ENCODE measurements around the gene GPR45. TPM values are rescaled to one million over a fixed set of nuclear protein-coding genes. Genes with fewer than 3 reads are reported as not detected.
"Not testable (repeated sequence)": the region's sequence is repeated elsewhere in the genome, so short reads cannot be mapped to it uniquely, and the experiment has no call there.

GPR45 gene, protein sequence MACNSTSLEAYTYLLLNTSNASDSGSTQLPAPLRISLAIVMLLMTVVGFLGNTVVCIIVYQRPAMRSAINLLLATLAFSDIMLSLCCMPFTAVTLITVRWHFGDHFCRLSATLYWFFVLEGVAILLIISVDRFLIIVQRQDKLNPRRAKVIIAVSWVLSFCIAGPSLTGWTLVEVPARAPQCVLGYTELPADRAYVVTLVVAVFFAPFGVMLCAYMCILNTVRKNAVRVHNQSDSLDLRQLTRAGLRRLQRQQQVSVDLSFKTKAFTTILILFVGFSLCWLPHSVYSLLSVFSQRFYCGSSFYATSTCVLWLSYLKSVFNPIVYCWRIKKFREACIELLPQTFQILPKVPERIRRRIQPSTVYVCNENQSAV
- not detected for polyA plus RNA-seq (ENCODE audit: insufficient read length)

DNA sequence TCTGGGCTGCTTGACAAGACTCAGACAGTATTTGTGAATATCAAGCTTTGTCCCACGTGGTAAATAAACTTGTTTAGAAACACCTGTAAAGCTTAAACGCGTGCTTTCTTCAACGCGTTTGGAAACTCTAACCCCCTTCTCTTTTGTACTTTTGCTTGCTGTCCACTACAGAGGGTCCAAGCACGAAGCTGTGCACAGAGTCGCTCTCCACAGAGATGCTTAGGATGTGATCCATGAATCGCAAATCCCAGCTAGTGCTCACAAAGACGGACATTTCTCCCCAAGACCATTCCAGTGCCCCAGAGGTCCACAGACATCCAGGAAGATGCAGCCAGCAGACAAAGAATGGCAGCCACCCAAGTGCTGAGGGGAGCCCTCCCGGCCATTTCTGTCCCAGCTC lies at the start of gene GPR45:
GPR45 (plus strand) TSS at position 301 of the 400 bp plus-strand sequence. CDS start 116 bp downstream, outside the sequence.
- DNase-seq: no peak

DNA sequence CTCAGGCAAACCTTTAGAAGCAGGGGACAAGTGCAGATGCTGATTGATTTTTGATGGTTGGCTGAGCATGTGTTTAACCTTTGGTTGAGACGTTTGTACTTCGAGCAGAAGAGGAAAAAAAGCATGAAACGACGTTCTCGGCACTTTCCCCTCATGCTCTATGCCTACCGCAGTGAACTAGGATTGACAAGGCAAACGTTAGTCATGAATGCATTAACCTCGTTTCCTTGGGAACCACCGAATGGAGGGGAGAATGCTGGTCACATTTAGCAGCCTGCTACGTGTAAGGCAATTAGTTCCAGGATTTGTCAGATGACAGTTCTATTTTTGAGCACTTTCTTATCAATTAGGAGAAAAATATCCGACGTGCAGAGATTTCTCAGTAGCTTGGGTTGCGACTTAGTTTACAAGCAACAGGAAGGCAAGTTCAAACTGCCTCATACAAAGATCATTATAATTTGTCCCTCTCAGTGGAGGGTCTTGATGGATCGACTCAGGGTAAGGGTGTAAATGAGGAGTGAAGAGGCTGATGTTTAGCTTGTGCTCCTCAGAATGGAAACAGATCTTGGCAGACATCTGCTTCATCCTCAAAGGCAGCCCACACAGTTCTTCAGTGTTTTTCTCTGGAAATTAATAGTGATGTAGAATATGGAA lies 47.4 kb upstream of the GPR45 start:
- DNase-seq: no peak

DNA sequence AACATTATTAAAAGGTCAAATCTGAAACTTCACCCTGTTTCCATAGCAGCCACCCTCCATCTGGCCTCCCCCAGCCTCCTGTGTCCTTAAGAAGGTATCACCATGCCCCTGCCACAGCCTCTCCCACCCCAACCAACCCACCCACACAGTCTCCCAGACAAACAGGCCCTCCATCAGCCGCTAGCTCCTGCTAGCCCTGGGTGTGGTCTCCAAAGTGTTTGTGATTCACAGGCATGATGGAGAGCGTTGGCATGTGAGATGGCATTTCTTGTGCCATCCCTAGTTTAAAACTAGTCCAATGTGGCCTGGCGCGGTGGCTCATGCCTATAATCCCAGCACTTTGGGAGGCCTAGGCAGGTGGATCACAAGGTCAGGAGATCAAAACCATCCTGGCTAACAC lies 44.9 kb upstream of the GPR45 start:
- no peak for DNase-seq

DNA sequence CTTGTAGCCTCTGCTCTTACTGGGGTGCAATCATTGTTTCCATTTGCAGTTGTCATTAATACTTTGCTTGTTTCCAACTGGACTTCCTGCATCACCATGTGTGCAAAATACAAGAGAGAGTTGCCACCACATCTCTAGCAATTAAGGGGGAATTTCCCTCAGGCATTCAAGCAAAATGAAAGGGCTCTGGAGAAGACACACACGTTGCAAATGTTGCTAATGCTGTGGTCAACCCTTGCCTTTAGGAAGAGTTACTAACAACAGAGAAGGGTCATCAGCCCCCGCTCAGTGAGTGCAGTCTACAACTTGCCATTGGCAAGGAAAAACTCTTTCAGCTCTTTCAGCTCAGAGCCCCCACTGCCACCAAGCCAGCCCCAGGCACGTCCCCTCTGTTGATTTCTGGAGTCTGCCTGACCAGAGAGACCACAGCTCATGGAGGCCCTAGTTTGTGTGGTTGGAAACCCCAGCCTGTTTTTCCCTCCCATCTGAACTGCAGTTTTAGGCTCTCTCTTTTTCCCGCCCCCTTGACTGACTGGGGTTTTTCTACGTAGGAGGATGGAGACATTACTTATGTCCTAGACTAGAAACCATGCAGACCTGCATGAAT lies 25.9 kb upstream of the GPR45 start:
- DNase-seq: no peak

DNA sequence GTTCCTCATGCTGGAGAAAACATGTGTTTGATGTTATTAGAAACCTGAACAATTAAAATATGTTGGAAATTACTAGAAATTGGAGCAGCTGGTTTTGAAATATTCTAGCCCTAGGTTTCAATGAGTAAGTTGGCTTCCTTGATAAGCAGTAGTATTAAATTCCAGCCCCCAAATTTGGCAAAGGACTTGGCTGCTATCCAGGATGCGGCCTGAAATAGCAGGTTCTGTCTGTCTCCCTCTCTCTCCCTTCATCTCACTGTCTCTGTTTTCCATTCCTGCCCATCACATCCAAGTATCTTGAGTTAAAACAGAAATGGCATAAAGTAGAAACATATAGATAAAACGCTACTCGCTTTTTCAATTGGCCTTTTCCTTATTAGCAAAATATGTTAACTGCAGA lies 20.9 kb upstream of the GPR45 start:
- DNase-seq: no peak

DNA sequence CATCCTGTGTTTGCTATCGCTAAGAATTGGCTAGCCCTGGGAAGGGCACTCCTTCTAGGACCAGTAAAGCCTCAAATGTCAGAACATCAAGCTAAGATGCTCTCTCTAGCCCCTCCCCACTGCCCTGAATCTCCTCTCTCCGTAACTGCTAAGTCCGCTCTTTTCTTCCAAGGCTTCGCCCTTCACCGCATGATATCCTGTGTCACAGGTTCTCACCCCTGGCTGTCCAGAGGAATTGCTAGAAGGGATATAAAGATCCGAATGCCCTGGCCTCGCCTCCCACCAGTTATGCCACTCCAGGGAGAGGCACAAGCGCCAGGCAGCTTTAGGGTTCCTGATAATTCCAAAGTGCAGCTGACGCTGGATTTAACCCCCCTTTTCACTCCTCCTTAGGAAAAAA lies 17.1 kb upstream of the GPR45 start:
- no peak for DNase-seq

DNA sequence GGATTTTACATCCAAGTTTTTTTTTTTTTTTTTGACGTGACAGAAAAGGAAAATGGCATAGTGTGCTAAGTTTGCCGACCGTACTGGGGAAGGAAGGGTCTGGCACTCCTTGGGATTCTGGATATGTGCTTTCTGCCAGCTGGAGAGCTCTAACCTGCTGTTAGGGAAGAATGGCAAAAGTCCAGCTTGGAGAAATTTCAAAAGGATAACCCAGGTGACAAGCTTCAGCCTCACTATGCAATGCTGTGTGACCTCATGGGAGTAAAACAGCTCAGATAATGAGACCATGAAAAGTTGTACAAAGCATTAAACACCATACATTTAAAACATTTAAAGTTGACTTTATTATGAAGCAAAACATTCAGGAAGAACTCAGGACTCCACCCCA lies 10.3 kb upstream of the GPR45 start:
- DNase-seq: no peak

DNA sequence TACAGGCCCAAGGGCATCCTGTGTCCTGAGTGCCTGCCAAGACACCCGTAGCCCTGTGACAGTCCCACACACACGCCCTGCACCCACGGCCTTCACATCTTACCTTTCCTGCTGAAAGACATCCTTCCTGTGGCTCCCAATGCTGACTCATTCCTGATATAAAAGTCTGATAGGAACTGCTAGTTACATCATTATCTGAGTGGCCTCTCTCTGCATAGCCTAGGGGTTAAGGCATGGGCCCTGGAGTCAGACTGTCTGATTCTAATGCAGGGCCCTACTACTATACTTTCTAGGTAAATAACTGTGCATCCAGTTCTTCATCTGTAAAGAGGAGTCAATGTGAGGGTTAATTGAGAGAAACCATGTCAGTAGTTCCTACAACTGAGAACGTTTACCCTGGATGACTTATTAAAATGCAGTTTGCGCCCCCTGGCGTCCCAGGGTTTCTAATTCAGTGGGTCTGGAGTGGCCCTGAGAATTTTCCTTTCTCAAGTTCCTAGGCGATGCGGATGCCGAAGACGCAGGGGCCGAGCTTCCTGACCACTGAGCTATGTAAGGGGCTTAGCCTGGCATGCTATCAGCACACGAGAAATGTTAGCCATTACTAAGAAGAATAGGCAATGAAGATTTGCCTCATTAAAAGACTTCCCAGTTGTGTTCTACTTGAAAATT lies 6.0 kb upstream of the GPR45 start:
- DNase-seq: peak; percentile 66

DNA sequence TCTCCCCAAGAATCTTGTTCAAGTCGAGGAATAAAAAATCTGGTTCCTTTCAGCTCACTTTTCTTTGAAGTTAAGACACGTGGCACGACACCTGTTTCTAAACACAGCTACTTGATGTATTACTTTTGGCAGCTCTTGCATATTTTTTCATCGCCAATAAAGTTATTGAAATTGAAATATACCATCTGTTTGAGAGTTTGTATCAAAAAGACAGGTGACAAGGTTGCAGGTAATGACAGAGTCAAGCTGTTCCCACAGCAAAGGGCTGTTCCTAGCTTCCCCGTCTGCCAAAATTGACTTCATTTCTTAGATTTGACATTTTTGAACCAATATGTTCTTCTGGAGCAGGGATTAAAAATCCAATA lies 5.5 kb upstream of the GPR45 start:
- DNase-seq: no peak

DNA sequence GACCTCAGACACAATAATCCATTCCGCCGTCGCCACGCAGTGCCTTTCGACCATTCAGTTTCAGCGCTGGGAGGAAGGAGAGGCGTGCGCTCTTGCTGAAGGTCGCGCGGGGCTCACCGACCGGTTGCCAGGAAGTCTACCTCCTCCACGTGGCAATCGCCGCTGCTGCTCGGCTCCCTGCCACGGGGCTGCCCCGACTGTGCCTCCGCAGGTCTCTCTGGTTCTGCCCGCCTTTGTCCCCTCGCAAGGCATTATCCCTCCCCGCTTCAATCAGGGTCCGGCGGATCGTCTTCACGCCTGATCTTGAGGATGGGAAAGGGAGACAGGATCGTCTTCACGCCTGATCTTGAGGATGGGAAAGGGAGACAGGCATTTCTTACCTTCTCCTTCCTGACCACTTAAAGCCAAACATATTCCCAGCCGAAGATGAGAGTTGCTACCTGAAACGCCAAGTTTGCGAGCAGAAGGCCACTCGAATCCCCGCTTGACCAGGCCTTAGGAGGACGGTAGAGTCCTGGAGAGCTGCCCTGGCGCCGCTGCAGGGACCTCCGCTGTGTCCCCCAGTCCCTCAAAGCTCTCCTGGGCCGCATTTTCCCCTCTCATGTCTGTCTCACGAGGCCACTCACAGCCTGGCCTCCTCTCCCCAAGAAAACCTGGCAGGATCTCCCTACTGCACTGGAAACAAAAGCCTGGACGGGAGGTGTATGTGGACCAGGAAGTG lies 4.3 kb upstream of the GPR45 start:
- no peak for DNase-seq

DNA sequence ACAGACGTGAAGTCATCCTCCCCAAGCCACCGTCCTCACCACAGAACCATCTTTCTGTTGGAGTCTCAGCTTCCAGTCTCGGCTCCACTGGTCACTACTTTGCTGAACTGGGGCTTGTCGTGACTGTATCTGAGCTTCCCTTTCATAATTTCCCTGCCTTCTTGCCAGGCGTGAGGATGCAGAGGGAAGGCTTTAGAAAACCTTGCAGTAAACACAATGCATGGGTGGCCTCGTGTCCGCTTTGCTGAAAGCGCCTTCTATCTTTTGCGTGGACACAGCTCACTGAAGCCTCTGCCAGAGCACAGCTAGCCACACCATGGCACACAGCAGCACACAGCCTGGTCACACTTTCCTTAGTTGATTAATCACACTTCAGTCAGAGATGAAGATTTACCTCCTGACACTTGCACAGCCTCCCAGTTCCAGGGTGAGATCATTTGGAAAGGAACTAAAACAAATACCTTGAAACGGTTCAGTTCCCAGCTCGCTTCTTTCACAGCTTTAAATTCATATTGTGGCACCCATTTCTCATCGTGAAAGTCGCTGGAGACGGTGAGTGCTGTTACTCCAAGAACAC lies 2.8 kb upstream of the GPR45 start:
- no peak for DNase-seq

DNA sequence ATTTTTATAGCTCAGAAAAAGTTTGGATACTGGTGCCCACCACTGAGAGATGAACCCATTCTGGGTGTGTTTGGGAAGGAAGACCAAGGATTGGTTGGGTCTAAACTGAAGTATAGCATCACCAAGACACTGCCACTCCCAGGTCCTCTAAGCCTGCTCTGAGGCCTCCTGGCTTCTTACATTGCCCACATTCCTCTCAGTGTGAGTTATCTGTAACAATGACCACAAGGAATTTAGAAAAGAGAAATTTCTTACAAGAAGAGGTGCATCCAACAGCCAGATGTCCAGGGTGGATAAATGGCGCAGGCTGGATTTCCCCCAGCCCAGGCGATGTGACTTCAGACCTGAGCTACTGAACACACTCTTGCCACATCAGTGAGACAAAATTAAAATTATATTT lies 1.6 kb upstream of the GPR45 start:
- no peak for DNase-seq

DNA sequence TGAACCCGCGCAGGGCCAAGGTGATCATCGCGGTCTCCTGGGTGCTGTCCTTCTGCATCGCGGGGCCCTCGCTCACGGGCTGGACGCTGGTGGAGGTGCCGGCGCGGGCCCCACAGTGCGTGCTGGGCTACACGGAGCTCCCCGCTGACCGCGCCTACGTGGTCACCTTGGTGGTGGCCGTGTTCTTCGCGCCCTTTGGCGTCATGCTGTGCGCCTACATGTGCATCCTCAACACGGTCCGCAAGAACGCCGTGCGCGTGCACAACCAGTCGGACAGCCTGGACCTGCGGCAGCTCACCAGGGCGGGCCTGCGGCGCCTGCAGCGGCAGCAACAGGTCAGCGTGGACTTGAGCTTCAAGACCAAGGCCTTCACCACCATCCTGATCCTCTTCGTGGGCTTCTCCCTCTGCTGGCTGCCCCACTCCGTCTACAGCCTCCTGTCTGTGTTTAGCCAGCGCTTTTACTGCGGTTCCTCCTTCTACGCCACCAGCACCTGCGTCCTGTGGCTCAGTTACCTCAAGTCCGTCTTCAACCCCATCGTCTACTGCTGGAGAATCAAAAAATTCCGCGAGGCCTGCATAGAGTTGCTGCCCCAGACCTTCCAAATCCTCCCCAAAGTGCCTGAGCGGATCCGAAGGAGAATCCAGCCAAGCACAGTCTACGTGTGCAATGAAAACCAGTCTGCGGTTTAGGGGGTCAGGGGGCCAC lies 897 bp downstream of the GPR45 start:
- DNase-seq: no peak

DNA sequence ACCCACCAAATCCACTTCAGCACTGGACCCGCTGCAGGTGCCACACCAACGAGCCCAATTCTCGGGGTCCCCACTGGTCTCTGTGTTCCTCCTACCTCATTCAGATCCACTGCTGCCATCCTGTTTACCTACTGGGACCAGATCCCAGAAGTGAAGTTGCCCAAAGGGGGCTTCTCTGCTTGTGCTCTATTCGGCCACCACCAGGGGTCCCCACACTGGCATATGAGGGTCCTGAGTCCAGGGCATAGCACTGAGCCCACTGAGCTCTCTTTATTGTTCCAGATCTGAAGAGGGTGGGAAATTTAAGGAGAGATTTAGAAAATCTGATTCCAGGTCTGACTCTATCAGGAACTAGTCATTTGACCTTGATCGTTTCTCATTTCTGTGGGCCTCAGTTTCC lies 2.4 kb downstream of the GPR45 start:
- no peak for DNase-seq

DNA sequence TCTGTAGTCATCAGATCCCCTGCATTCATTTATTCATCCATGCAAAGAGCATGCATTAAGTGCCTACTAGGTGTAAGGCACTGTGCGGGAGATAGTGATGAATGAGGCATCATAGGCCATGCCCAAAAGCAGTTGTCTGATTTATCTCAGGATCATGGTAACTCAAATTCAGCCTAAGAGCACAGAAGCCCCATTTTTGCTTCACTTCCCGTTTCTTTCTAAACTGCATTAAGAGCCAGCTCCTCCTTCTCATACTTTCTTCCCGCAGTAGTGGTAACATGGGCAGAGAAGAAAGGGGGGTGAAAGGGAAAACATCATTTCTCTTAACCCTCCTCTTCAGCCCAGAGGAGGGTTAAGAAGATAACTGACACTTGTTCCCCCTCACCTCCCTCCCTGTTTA lies 2.9 kb downstream of the GPR45 start:
- DNase-seq: no peak

DNA sequence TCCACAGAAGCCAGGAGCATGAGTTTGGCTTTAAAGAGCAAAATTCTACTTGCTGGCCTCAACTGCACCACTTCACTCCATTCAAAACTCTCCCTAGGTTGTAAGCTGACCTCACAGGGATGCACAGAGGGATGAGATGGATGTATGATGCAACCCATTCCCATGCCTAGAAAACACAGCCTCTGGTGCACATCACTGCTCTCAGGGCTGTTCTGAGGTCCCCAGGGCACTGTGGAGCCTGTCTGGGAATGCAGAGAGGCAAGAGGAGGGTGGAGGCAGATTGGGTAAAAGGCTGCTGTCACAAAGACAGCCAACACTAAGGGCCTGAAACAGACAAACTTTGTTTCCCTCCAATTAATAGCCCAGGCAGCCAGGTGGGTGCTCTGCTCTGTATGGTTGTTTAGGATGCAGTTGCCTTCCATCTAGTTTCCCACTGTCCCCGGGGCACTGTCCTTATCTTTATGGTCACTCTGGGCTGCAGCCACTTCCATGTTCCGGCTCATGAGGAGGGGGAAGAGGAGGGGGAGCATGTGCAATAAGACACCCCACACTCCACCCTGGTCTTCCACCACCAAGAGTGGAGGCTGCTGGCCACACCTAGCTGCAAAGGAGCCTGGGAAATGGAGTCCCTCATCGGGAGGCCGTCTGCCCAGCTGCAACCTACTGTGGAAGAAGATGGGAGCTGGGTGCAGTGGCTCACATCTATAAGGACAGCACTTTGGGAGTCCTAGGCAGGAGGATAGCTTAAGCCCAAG lies 7.0 kb downstream of the GPR45 start:
- no peak for DNase-seq

DNA sequence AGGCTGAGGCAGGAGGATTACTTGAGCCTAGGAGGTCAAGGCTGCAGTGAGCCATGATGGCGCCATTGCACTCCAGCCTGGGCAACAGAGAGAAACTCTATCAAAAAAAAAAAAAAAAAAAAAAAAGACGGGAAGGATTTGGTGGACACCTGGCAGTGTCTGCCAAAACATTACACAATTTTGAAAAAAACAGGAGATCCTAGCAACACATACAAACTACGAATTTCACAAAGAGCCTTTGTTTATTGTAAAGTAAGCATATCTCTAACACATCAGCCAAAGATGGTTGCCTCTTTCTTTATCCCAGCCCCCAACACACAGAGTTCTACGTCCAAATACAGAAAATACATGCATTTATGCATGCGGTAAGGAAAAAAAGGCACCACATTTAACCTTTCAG lies 7.6 kb downstream of the GPR45 start:
- no peak for DNase-seq

DNA sequence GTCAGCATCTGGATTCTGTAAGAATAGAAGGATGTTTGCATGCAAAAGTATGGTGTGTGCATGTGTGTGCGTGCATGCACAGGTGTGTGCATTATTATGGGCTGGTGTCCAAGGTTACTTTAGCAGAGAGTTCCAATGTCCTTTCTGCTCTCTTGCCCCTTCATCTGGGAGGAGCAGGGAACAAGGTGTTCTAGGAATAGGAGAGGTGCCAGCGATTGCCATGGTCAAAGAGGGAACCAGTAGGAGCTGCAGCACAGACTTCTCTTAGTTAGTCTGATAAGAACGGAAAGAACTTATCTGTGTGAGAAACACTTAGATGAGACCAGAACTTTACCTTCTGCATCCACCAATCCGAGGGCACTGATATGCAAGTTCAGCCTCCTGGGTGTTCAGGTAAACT lies 8.3 kb downstream of the GPR45 start:
- no peak for DNase-seq

DNA sequence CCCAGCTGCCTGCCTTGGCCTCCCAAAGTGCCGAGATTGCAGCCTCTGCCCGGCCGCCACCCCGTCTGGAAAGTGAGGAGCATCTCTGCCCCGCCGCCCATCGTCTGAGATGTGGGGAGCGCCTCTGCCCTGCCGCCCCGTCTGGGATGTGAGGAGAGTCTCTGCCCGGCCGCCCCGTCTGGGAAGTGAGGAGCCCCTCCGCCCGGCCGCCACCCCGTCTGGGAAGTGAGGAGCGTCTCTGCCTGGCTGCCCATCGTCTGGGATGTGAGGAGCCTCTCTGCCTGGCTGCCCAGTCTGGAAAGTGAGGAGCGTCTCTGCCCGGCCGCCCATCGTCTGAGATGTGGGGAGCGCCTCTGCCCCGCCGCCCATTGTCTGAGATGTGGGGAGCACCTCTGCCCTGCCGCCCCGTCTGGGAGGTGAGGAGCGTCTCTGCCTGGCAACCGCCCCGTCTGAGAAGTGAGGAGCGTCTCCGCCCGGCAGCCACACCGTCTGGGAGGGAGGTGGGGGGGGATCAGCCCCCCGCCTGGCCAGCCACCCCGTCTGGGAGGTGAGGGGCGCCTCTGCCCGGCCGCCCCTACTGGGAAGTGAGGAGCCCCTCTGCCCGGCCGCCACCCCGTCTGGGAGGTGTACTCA lies 9.6 kb downstream of the GPR45 start:
- DNase-seq: not testable (repeated sequence)

DNA sequence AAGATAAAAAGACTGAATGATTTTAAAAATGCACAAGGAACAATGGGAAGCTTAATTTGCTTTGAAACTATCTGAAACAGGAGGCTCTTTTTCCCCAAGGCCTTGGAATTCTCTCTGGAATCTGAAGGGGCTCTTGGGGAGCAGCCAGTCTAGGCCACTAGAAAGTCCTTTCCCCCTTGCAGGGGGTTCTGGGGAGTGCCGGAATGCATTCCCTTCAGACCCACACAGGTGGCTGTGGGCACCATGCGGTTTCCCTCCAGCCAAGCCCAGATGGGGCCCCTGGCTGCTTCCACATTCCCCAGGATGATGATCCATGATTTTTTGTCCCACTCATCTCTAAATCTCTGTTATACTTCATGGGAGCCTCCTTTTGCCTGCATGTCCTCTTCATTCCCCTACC lies 10.7 kb downstream of the GPR45 start:
- DNase-seq: no peak
